ENCODE data around the gene NPC1.

DNA sequence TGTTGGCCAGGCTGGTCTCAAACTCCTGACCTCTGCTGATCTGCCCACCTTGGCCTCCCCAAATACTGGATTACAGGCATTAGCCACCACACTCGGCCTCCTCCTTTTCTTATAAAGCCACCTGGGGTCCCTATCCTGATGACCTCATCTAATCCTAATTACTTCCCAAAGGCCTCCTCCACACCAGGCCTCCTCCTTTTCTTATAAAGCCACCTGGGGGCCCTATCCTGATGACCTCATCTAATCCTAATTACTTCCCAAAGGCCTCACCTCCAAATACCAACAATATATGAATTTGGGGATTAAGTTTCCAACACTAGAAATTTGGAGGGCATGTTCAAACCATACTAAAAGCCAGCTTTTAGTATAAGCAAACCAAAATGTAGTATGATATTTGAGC, 92.7 kb downstream of the NPC1 start:
- TF ChIP-seq EZH2 (IDR thresholded peaks at IDR 0.05; ENCODE audit: low read depth) (no peak), CTCF (conservative IDR thresholded peaks at IDR 0.05) (no peak)

All from PC-9 (cell line).